Measurements from ENCODE around the gene IGF2R. TPM values are rescaled to one million over a fixed set of nuclear protein-coding genes. Genes with fewer than 3 reads are reported as not detected.

Gene IGF2R
- total RNA-seq, 4 donors from 2014 or later = 56.6 to 134 (median 108) TPM

GRCh38 chr6:160049346-160049745 lies 80.5 kb downstream of the IGF2R start:
- Histone ChIP-seq H3K27ac (no peak overlapping the region), H3K4me1 (no peaks in the 10 kb centered on the region), H3K9me3 (no peaks in the 10 kb centered on the region), H3K27me3 (no peaks in the 10 kb centered on the region), H3K4me3 (no peak overlapping the region), H3K36me3 (peaks cover 3 to 96% of the 10 kb centered on the region in 2 donors)
- in situ Hi-C loops (cut with MboI; ENCODE audit: low sequenced_read_pairs in 4 of 4) (loop anchor here in 1 of 4 donors (25.0 kb wide), 1 partner anchor 187 kb away; no protein-coding TSS in a partner anchor), intact Hi-C loops (cut with DNase I; ENCODE audit: low total_unique reads) (no loop called here)
- no peak for ATAC-seq
- no peak for DNase-seq
- TF ChIP-seq CTCF (IDR thresholded peaks at IDR 0.05 in 4 of 5, conservative IDR thresholded peaks at IDR 0.05 in 1 of 5) (no peak), POLR2A (IDR thresholded peaks at IDR 0.05) (no peak)

GRCh38 chr6:160050022-160050421 lies 81.1 kb downstream of the IGF2R start:
- Histone ChIP-seq H3K4me3 (no peak overlapping the region), H3K9me3 (no peaks in the 10 kb centered on the region), H3K36me3 (peaks cover 3 to 96% of the 10 kb centered on the region in 2 donors), H3K27ac (no peak overlapping the region), H3K4me1 (no peaks in the 10 kb centered on the region), H3K27me3 (no peaks in the 10 kb centered on the region)
- no peak for TF ChIP-seq POLR2A (IDR thresholded peaks at IDR 0.05)
- TF ChIP-seq CTCF (IDR thresholded peaks at IDR 0.05 in 4 of 5, conservative IDR thresholded peaks at IDR 0.05 in 1 of 5) = no peak
- in situ Hi-C loops (cut with MboI; ENCODE audit: low sequenced_read_pairs in 4 of 4) (no loop called here), intact Hi-C loops (cut with DNase I; ENCODE audit: low total_unique reads) (loop anchor here (10.0 kb wide), 1 partner anchor 165 kb away; no protein-coding TSS in a partner anchor)
- no peak for ATAC-seq
- no peak for DNase-seq

- no peaks in the 10 kb centered on the region for H3K4me1 ChIP-seq
- H3K27me3 ChIP-seq = no peaks in the 10 kb centered on the region
- H3K36me3 ChIP-seq = peaks cover 3 to 95% of the 10 kb centered on the region in 2 donors
- DNase-seq (no peak), ATAC-seq (no peak)
- TF ChIP-seq POLR2A (IDR thresholded peaks at IDR 0.05) = no peak
- no peak for TF ChIP-seq CTCF (IDR thresholded peaks at IDR 0.05 in 4 of 5, conservative IDR thresholded peaks at IDR 0.05 in 1 of 5)
- intact Hi-C loops (cut with DNase I; ENCODE audit: low total_unique reads) = loop anchor here (10.0 kb wide), 1 partner anchor 167 kb away; no protein-coding TSS in a partner anchor
- no peaks in the 10 kb centered on the region for H3K9me3 ChIP-seq
- in situ Hi-C loops (cut with MboI; ENCODE audit: low sequenced_read_pairs in 4 of 4) = no loop called here
- no peak overlapping the region for H3K27ac ChIP-seq
- H3K4me3 ChIP-seq = no peak overlapping the region
Measured at GRCh38 chr6:160051390-160051789, 82.5 kb downstream of the IGF2R start.

GRCh38 chr6:160054271-160054670 lies 85.4 kb downstream of the IGF2R start:
- no peak for ATAC-seq
- H3K36me3 ChIP-seq = peaks cover 3 to 93% of the 10 kb centered on the region in 2 donors
- in situ Hi-C loops (cut with MboI; ENCODE audit: low sequenced_read_pairs in 4 of 4) = no loop called here

More at GRCh38 chr6:160054271-160054670, 85.4 kb downstream of the IGF2R start:
- Histone ChIP-seq H3K4me1 (no peaks in the 10 kb centered on the region), H3K27ac (no peak overlapping the region), H3K4me3 (no peak overlapping the region), H3K9me3 (no peaks in the 10 kb centered on the region), H3K27me3 (no peaks in the 10 kb centered on the region)
- no peak for DNase-seq
- no peak for TF ChIP-seq POLR2A (IDR thresholded peaks at IDR 0.05)
- no peak for TF ChIP-seq CTCF (IDR thresholded peaks at IDR 0.05 in 4 of 5, conservative IDR thresholded peaks at IDR 0.05 in 1 of 5)
- intact Hi-C loops (cut with DNase I; ENCODE audit: low total_unique reads) = loop anchor here (10.0 kb wide), 1 partner anchor 169 kb away; no protein-coding TSS in a partner anchor

All from gastrocnemius medialis (tissue), 4 donors.